ENCODE measurements around the gene B3GALT5.

The B3GALT5 gene

GRCh38 chr21:39648879-39649278, 36.1 kb downstream of the B3GALT5 start:
- no peak for DNase-seq

DNA sequence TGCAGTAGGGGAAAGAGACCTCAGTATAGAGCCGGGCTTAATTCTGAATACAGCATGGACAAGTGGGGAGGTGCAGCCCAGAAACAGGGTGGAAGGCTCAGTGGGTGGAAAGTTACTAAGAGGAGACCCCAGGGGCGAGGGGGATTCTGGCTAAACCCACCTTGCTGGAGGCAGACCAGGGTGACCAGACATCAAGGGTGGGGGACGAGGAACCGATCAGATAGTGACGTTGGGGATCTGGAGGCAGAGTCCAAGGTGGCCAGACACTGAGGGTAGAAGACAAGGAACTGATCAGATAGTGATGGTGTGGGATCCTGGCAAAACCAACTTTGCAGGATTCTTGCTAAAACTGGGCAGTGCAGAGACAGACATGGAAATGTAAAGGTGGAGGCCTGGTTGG, 36.8 kb downstream of the B3GALT5 start:
- DNase-seq, result no peak

DNA sequence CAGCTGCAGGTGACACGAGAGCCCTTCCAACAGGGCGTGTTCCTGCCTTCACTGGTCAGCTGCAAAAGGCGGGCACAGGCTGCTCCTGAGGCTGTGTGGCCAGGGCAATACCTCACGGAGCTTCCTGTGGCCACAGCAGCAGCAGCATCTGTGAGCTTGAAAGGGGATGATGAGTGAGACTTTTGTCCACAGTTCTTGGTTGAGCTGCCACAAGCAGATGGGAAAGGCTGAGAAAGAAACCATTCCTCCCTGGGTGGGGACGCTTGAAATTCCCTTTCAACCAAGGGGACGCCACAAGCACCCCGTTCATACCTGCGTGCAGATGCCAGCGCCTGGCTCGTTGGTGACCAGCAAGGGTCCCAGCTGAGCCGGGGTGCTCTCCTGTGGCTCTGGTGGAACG, 37.6 kb downstream of the B3GALT5 start:
- DNase-seq, result no peak

- DNase-seq, result no peak
Observed at GRCh38 chr21:39650801-39651200, 38.1 kb downstream of the B3GALT5 start.

DNA sequence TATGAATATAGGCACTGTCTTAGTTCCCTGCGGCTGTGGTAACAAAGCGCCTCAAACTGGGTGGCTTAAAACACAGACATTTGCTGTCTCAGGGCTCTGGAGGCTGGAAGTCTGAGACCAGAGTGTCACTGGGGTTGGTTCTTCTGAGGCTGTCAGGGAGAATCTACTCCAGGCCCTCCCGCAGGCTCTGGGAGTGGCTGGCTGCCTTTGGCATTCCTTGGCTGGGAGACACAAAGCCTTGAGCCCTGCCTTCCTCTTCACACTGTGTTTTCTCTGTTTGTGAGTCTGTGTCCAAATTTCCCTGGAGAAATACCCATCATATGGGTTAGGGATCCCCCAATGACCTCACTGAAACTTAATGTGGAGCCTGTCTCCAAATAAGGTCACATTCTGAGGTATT, 38.5 kb downstream of the B3GALT5 start:
- no peak for DNase-seq

GRCh38 chr21:39654951-39655350, 42.2 kb downstream of the B3GALT5 start:
- DNase-seq, result no peak

DNA sequence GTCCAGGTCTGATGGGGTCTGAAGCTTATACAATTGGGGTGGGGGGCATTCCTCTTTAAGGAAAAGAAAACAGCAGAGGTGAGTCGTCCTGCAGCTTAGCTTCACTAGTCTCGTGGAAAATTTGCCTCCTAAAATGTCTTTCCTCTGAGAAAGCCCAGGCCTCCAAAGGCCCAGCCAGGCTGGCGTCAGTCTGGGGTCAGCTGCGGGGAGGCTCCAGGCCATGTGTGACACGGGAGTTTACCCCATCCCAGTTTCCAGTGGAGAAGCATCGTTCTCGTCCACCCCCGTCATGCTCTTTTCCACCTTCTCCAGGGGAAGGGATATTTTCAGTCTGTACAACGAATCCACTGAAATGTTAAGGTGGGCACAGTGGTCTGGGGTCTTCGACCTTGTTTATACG, 42.8 kb downstream of the B3GALT5 start:
- no peak for DNase-seq

DNA sequence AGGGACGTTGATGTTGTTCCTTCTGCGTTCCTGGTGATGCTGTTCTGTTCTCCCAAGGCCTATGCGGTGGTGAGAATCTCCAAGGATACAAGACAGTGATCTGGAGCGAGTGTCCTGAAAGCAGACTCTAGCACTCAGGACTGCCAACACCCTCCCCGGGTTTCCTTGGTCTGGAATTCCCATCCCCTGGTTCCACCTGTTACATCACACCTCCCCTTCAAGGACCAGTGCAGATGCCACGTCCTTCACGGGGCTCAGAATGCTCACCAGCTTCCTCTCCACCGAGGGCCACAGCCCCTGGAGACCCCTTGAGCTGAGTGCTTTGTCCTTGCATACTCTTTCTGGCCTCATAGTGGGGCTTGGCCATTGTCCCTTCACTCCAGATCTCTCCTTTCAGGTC, 43.5 kb downstream of the B3GALT5 start:
- no peak for DNase-seq

GRCh38 chr21:39657091-39657689, 44.5 kb downstream of the B3GALT5 start:
- DNase-seq, result no peak

- no peak for DNase-seq
Observed at GRCh38 chr21:39658066-39658465, 45.3 kb downstream of the B3GALT5 start.

- DNase-seq, result no peak
Observed at GRCh38 chr21:39659070-39659815, 46.5 kb downstream of the B3GALT5 start.

GRCh38 chr21:39660191-39660980, 47.6 kb downstream of the B3GALT5 start:
- DNase-seq, result no peak

GRCh38 chr21:39661121-39661520, 48.4 kb downstream of the B3GALT5 start:
- DNase-seq, result no peak

DNA sequence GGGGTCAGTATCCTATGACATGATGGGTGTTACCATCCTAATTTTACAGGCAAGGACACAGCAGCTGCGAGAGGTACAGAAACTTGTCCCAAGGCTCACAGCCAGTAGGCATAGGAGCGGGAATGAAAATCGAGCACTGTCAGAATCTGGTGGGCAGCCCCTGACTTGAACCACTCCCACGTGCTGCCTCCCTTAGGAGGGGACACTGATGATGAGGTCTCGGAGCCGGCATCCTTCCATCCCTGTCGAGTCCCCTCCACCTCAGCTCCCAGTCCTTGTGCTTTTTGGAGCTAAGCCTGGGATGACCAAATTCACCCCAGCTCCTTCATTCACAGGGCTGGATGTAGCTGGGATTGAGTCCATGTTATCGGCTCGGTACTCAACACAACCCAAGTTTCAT, 49.0 kb downstream of the B3GALT5 start:
- no peak for DNase-seq

DNA sequence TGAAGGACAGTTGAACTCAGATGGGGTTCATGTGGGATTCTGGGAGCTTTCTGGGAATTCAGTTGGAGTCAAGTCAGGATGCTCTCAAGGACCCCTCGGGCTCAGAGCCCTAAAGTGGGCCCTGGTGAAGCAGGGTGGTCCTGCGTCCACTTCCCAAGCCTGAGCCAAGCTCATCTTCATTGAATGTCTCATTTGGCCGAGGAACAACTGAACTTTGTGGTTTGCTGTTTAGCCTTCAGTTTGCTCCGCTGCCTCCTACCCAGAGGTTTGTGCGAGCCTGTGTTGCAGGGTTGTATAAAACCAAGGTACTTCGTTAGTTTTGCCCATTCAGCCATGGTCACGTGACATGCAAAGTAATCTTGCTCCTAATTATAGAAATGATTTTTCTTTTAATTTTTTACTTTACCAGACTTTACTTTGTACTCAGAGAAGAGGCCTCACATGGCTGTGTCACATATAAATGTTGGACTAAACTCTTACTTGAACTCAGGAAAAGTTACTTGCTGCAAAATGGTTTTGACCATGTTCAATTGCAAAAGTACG, 49.7 kb downstream of the B3GALT5 start:
- DNase-seq, result no peak

DNA sequence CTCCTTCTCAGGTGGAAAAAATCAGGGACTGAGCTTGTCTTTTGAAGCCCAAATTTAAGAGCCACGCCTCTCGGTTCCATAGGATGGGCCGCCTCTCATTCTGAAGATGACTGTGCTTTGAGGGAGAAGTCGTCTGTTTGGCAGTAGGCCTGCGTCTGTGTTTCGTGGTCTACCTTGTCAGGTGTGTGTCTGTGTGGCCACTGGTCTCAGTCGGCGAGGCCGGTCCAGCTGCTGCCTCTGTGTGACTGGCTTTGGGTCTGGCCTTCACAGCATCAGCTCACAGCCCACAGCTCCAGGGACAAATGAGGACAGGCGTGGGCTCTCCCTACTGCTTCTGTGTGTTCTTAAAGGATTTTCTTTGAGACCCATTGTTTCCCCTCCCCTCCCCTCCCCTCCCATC, 50.3 kb downstream of the B3GALT5 start:
- no peak for DNase-seq

DNA sequence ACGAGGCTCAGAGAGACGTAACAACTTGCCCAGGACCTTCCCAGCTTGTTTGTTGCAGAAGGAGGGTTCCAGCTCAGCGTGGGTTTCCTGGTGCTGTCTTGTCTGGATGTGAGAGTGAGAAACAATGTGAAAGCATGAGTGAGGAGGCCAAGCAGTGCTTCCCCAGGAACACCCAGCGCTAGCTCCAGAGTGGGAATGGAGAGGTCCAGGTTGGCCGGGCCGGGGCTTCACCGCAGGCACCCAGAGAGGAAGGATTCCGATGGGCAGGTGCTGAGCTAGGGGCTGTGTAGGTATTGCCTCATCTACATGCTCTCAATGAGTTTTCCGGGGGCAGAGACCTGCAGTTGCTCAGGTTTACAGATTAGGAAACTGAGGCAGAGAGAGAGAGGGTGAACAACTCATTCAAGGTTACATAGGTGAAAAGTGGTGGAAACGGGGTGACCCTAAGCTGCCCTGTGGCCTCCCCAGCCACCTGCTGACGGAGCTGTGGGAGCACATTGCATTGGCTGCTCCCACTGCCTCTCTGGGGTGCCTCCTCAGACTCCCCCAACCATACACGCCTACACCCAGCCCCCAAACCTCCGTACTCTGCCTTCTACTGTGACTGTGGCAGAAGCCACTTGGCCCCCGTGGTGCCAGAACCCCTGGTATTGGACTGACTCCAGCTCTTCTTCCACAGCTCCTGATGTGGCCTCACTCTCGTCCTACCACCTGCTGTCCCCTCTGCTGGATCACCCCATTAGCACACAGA, 51.2 kb downstream of the B3GALT5 start:
- no peak for DNase-seq

DNA sequence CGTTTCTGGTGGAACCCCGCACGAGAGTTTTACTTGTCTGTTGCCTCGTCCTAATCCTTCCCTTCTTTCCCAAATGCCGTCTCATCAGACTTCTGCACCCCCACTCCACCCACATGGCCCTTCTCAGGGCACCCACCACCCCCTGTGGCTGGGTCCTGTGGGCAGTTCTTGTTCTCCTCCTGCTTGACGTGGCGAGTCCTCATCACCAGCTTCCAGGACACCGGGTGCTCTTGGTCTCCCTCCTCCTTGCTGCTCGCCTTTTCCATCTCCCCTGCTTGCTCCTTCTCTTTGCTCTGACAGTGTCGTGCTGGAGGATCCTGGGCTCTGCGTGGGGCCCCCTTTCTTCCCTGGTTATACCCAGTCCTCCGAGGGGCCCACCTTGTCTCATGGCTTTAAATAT, 51.8 kb downstream of the B3GALT5 start:
- no peak for DNase-seq

GRCh38 chr21:39666026-39666425, 53.3 kb downstream of the B3GALT5 start:
- DNase-seq, result no peak

DNA sequence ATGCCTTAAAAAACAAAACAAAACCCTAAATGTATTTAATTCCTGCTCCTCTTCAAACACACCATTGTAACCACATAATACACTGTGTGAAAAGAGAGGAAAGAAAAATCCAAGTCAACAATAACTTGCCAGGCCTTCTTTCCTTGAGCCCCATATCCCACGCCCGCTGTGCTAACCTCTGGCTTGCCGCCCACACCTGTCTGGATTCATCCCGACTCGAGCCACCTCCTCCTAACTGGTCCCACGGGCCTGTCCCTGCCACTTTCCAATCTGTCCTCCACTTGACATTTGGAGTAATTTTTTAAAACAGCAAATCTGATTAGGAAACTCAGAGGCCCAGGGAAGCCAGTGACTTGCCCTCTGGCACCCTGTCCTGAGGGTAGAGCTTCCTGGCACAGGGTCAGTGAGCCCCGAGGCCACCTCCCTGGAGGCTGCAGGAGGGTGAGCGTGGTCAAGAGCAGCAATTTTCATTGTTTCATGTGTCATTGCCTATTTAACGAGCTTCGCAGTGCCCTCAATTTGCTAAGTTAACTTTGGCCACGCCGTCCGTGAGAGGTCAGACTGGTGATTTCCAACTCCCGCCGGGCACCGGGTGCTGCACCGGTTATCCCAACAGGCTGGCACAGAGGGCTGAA, 54.1 kb downstream of the B3GALT5 start:
- DNase-seq, result no peak

DNA sequence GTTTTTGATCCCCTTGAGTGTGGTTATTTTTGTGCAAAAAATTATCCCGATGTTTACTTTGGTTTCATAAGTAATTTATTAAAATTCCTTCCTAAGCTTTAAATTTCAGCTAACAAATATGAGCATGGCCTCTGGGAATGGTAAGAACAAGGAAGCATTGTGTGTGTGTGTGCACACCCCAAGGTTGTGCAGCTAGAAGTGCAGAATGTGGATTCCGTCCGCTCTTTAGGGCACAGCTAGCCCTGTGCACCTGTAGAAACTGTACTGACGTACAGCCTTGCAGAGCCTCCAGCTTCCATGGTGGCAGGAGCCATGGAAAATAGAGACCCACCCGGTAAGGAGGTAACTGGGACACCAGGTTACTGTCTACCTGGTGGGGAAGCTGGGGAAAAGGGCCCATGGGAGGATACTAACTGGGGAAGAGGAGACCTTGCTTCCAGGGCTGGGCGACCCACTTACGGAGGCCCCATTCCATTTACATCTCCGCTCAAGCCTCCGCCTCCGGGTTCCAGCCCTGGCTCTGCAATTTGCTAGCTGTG, 54.7 kb downstream of the B3GALT5 start:
- DNase-seq, result no peak

DNA sequence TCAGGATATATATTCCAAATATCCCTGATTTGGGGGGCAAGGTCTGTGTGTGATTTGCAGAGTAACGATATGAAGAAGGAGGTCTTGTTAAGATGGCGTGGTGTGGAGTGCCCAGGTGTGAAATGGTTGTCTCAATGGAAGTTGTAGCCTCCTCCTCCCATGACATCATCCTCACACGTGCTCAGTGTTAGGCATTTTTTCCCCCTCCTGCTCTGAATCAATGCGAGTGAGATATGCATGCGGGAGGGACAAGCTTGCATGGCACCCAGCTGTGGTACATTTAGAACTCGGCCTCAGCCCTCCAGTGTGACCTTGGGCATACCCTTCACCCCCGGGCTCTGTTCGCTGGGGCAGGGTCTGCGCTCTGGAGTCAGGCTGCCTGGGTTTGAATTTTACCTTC, 55.6 kb downstream of the B3GALT5 start:
- no peak for DNase-seq

All from activated CD4-positive, alpha-beta T cell treated with anti-CD3 and anti-CD28 coated beads, Interleukin-2, Interleukin-6, amounts not matched to agents 100 ng/mL and 50 ng/mL, durations not matched to agents 16 hours and 8 hours (primary cell).